UCSD-AML1 (cell line): ENCODE results near the gene PDXP.
"Not testable (repeated sequence)": the region's sequence is repeated elsewhere in the genome, so short reads cannot be mapped to it uniquely, and the experiment has no call there.

Source experiments
- DNase-seq: peaks from one replicate; lab custom pipeline; 2025; ENCODE audit not compliant: unreplicated experiment; lab: John Stamatoyannopoulos, UW

PDXP gene

GRCh38 chr22:37643225-37643847 is 15.2 kb upstream of the PDXP start:
- peak; percentile 84 for DNase-seq

- DNase-seq: no peak
Measured at GRCh38 chr22:37647317-37647716, 11.2 kb upstream of the PDXP start.

GRCh38 chr22:37647928-37648327 is 10.6 kb upstream of the PDXP start:
- no peak for DNase-seq

GRCh38 chr22:37650463-37651136 is 7.9 kb upstream of the PDXP start:
- DNase-seq: no peak

GRCh38 chr22:37654563-37655251 is 3.8 kb upstream of the PDXP start:
- DNase-seq: no peak

- no peak for DNase-seq
Measured at GRCh38 chr22:37655252-37655563, 3.3 kb upstream of the PDXP start.

- not testable (repeated sequence) for DNase-seq
Measured at GRCh38 chr22:37656583-37656982, 1.9 kb upstream of the PDXP start.

GRCh38 chr22:37657590-37658132 is 862 bp upstream of the PDXP start:
- no peak for DNase-seq

- DNase-seq: peak; percentile 32
Measured at GRCh38 chr22:37659066-37659896, 758 bp downstream of the PDXP start.

GRCh38 chr22:37659897-37660708 is 1.6 kb downstream of the PDXP start:
- DNase-seq: no peak

- DNase-seq: no peak
Measured at GRCh38 chr22:37660709-37661045, 2.2 kb downstream of the PDXP start.

GRCh38 chr22:37661160-37661924 is 2.8 kb downstream of the PDXP start:
- peak; percentile 29 for DNase-seq

- DNase-seq: no peak
Measured at GRCh38 chr22:37662039-37662438, 3.5 kb downstream of the PDXP start.

- DNase-seq: no peak
Measured at GRCh38 chr22:37663521-37664140, 5.1 kb downstream of the PDXP start.

GRCh38 chr22:37664249-37665101 is 6.0 kb downstream of the PDXP start:
- DNase-seq: no peak

- no peak for DNase-seq
Measured at GRCh38 chr22:37665487-37665886, 7.0 kb downstream of the PDXP start.

GRCh38 chr22:37669586-37669985 is 11.1 kb downstream of the PDXP start:
- DNase-seq: no peak

- DNase-seq: no peak
Measured at GRCh38 chr22:37672206-37672919, 13.8 kb downstream of the PDXP start.
